GM12864 (cell line): ENCODE data around the gene CBX3.

ENCODE experiments used
- DNase-seq: peaks from one replicate; pipeline ENCODE4 v3.0.0-alpha.2; 2011; ENCODE audit warnings: low read depth
- H3K4me3 ChIP-seq: 2 replicates; pipeline ENCODE4 v1.5.1; 2011; ENCODE audit warnings: mild to moderate bottlenecking, low read depth, low read length, control low read depth
- TF ChIP-seq, protein P1 (sequence below): IDR thresholded peaks from 2 replicates; pipeline ENCODE4 v1.5.1; 2011; ENCODE audit warnings: low read depth, mild to moderate bottlenecking, moderate library complexity, low read length, control low read depth, inconsistent platforms; ENCODE audit errors: missing control alignments

CBX3 gene

DNA sequence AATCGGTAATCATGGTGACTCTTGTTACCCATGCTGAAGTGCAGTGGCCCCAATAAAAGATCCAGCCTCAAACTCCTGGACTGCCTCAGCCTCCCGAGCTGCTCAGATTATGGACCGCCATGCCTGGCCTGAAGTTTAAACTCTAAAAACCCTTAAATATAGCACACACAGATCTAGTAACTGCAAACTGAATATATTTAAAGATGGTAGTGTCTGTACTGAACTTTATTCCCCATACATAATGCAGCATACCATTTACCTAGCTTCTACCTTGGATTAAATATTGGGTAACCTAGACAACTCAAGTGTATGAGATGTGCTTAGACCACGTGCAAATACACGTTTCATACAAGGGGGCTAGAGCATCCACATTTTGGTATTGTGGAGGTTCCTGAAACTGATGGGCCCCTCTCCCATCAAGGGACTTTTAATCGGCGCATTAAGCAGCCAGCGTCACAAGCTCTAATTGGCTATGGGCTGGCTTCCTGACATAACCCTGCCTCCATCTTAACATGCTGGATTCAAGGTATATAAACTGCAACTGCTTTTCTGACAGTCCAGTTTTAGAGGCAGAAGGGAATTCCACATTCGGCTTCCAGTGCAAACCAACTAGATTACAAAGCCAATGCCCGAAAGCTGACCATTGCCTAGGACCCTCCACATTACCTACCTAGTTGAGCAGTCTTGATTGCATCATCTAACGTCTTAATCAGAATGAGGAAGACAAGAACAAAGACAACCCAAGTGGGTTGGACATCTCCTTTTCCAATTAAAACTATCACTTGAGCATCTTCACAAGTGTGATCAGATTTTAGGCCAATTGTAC, 14.0 kb upstream of the CBX3 start:
- H3K4me3 ChIP-seq: no peak overlapping the region
- TF ChIP-seq, protein P1, sequence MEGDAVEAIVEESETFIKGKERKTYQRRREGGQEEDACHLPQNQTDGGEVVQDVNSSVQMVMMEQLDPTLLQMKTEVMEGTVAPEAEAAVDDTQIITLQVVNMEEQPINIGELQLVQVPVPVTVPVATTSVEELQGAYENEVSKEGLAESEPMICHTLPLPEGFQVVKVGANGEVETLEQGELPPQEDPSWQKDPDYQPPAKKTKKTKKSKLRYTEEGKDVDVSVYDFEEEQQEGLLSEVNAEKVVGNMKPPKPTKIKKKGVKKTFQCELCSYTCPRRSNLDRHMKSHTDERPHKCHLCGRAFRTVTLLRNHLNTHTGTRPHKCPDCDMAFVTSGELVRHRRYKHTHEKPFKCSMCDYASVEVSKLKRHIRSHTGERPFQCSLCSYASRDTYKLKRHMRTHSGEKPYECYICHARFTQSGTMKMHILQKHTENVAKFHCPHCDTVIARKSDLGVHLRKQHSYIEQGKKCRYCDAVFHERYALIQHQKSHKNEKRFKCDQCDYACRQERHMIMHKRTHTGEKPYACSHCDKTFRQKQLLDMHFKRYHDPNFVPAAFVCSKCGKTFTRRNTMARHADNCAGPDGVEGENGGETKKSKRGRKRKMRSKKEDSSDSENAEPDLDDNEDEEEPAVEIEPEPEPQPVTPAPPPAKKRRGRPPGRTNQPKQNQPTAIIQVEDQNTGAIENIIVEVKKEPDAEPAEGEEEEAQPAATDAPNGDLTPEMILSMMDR: no peak
- no peak for DNase-seq

- DNase-seq: no peak
- TF ChIP-seq, protein P1: no peak
- H3K4me3 ChIP-seq: no peak overlapping the region
These were observed 13.2 kb upstream of the CBX3 start for GRCh38 chr7:26188206-26188956.

- no peak for DNase-seq
- no peak overlapping the region for H3K4me3 ChIP-seq
- TF ChIP-seq, protein P1: no peak
These were observed 12.5 kb upstream of the CBX3 start for GRCh38 chr7:26188957-26189541.

DNA sequence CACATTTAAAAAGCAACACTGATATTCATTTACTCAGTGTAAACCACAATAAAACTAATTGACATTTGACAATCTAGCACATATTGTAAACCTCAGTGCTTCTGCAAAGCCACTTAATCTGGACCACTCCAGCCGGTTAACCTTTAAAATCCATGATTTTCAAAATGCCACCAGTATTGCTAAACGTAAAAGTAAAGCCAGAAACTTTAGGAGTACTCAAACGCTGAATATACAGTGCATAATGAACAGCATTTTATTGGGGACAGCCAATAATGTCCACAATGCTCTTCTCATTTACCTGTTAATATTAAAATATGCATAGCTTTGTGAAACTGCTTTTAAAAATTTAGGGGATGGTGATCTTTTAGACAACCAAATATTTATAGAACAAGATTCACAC, 11.8 kb upstream of the CBX3 start:
- no peak for DNase-seq
- TF ChIP-seq, protein P1: no peak
- no peak overlapping the region for H3K4me3 ChIP-seq

DNA sequence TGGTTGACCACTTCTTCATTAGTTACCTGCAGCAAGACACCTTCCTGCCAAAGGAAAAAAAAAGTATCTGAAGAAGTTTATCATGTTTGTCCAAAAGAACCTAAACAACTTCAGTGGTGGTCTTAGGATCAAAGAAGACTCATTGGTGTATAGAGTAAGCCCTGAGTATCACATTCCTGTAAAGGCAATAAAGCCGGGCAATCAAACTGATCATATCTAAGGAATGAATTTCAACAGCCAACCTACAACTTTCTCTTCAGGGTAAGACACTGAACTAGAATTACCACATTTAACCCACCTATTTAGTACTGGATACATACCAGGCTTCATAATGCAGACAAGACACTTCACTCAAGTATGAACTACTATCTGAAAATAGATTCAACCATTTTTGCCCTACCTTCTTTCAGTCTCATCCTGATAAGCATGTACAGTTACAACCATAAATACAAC, 11.1 kb upstream of the CBX3 start:
- H3K4me3 ChIP-seq: no peak overlapping the region
- TF ChIP-seq, protein P1: no peak
- DNase-seq: no peak

DNA sequence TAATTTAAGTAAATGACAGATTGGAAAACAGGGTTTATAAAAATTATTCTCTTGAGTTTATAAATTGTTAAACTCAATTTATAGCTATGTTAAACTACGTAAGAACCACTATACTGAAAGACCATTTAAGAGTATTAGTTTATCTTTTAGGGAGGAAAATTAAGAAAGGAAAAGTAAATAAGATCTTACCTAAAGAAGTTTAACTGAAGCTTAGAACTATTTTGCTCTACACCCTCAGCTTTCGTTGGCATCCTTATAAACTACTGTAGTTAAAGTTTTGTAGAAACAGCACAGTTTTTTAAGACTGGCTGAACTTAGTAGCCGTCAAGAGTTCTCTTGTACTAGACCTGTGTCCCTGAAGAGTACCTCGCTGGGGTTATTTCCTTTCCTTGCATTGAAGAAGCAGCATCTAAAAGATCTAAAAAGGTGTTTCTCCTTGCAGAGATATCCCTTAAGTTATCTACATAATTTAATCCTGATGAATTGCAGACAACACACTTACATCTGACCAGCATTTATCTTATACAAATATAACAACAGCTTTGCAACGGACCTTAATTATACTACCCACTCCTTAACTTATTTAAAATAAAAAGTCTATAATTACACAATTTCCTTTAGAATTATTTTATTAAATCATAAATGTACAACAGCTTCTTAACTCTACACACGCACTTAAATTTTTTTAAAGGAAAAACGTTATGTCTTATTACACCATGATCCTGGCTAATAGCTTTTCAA, 10.1 kb upstream of the CBX3 start:
- H3K4me3 ChIP-seq: no peak overlapping the region
- TF ChIP-seq, protein P1: no peak
- DNase-seq: no peak
